Measurements from ENCODE around the gene ZFYVE28.
A peak's percentile ranks its signal among the peaks of the same experiment; 100 is the strongest.

ZFYVE28 gene

DNA sequence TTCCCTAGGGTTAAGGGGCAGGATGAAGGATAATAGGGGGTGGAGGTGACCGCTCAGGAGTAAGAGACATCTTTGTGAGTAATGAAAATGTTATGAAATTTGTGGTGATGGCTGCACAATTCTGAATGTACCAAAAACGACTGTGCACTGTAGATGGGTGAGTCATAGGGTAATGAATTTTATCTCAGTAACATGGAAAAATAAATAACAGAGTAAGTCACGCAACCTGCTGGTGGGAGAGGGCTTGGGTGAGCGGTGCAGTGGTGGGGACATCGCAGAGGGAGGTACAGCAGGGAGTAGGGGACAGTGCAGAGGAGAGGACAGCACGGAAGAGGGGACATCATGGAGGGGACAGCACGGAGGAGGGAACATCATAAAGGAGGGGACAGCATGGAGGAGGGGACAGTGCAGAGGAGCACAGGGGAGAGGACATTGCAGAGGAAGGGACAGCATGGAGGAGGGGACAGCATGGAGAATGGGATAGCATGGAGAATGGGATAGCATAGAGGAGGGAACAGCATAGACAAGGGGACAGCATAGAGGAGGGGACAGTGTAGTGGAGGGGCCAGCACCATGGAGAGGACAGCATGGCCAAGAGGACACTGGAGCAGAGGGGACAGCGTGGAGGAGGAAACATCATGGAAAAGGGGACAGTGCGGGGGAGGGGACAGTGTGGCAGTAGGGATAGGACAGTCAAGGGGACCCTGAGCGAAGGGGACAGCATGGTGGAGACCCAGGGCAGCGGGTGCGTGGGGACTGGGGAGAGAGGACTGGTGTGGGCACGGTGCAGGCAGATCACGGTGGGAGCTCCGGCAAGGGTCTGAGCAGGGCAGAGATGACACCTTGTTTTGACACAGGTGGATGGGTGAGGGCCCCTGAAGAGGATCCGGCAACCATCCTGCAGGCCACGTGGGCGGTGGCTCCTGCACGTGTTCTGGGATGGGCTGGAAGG, 88.1 kb downstream of the ZFYVE28 start:
- DNase-seq: peak in 1 of 2 donors; percentile 13

DNA sequence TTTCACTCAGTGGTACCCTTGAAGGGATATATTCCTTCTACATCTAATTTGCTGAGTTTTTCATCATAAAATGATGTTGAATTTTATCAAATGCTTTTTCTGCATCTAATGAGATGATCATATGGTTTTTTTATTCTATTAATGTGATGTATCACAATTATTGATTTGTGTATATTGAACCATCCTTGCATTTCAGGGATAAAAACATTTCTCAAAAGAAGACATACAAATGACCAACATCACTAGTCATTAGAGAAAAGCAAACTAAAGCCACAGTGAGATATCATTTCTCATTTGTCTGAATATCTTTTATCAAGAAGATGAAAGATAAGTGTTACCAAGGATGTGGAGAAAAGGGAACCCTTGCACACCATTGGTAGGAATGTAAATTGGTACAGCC, 90.9 kb downstream of the ZFYVE28 start:
- no peak for DNase-seq

DNA sequence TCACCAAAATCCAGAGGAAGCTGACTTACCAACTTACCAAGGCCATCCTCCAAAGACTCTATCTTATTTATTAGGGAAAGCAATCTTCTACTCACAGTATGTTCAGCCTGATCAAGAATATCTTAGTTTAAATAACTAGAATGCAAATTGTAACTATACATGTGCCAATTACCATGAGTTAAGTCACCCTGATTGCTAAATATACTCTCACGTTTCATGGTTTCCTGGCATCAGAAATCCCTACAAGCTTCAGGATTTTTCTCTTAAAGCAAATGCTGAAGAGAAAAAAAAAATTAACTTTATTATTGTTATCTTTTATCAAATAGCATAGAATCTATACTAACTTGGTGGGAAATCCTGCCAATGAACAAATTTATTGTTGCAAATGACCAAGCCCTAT, 93.6 kb downstream of the ZFYVE28 start:
- DNase-seq: no peak

DNA sequence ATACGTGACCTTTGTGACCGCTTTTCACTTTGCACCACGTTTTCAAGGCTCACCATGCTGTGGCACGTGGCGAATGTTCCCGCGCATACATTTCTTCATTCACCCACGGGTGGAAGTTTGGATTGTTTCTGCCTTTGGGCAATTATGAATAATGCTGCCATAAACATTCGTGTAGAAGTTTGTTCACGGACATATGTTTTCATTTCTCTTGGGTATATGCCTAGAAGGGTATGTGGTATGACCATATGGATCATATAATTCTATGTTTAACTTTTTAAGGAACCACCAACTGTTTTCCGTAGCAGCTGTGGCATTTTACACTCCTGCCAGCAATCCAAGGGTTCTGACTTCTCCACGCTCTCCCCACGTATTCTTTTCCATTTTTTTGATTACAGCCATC, 95.6 kb downstream of the ZFYVE28 start:
- no peak for DNase-seq

DNA sequence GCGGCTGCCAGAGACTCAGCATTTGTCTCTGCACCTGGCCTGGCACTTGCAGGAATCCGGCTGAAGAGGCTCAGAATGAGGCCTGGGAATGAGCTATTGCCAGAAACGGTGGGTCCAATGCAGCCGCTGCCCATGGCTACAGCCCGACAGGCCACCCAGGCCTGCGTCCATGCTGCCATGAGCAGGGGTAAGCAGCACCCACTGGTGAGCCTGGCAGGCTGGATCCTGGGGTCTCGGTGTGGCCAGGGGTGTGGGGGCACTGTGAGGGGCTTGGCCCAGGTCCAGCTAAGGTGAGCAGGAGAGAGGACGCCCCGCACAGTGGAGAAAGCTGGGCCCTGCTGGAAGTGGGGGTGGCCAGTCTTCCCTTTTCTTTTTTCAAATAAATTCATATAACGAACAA, 96.2 kb downstream of the ZFYVE28 start:
- no peak for DNase-seq

DNA sequence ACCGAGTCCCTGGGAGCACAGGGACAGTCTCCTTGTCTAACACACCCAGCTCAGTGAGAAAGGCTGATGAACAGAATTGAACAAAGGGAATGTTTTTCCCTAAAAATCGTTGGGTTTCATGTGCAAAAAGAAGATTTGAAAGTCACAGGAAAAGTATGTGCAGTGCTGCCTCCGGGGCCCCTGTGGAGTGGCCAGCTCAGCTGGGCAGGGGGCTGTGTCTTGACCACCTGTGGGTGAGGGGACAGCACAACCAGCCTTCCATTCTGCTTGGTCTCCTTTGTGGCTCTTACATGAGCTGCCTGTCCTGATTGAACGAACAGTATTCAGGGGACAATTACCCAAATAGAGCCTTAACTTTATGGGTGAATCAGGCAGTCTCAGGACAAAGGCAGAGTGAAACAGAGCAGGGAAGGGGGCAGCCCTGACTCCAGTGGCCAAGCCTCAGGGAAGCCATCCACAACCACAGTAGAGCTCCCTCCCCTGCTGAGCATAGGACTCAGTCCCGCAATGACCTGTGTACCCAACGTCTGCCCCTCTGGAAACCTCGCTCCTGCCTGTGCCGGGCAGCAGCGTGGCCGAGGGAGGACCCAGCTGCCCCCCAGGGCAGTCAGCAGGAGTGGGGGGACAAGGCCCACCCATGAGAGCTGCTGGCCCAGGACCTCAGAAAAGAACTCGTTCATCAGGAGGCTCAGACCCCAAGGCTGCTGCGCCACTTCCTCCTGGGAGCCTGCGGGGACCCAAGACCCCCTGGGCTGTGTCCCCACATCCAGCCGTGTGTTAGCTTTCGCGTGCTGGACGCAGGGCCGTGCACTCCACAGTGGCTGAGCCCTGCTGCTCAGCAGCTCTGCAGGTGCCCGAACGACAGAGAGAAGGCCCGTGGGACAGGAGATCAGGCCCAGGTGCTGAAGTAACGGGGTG, 96.9 kb downstream of the ZFYVE28 start:
- no peak for DNase-seq

DNA sequence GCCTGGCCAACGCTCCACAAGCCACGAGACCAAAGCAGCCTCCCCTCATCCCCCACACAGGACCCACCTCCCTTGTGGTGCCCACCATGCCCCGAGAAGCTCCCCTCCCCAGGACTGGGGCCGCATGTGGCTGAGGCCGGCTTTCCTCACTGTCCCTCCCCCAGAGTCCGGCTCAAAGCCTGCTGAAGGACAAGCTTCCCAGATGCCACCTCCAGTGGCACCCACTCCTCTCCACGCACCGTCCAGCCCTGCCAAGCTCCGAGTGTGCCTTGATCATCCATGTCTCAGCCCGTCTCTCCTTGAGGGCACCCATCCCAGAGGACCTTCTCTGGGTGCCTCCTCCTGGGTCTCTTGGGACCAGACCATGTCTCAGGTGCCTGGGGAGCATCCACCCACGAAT, 97.7 kb downstream of the ZFYVE28 start:
- DNase-seq: no peak

DNA sequence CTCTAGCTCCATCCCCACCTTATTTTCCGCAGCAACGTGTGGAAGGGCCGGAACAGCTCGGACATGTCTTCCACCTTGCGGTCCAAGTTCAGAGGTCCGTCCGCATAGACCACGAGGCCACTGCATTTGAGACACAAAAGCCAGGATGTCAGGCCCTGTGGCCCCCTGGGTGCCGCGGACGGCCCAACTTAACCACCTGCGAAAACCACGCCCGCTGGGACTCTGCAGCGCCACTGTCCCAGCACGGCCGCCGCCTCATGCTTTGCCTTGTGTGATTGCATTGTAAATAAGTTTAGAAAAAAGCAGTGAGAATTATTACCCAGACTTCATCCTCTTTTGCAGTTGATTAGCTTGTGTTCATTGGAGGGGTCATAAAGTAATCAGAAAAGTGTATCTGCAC, 98.3 kb downstream of the ZFYVE28 start:
- DNase-seq: no peak

DNA sequence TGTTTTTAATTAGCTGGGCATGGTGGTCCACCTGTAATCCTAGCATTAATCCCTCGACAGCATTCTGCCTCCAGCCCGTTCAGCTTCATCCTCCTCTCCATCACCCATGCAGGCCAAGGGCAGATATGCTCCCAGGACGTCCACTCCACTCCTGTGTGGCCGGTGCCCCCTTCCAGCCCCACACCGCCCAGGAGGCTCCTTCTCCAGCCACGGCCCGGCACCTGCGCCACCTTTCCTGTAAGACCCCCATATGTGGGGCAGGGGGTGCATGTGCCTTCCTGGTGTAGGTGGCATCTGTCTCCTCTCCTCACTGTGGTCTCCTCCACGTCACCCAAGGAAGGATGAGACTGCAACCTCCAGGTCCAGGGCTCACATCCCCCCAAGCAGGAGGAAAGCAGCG, 99.6 kb downstream of the ZFYVE28 start:
- DNase-seq: no peak

DNA sequence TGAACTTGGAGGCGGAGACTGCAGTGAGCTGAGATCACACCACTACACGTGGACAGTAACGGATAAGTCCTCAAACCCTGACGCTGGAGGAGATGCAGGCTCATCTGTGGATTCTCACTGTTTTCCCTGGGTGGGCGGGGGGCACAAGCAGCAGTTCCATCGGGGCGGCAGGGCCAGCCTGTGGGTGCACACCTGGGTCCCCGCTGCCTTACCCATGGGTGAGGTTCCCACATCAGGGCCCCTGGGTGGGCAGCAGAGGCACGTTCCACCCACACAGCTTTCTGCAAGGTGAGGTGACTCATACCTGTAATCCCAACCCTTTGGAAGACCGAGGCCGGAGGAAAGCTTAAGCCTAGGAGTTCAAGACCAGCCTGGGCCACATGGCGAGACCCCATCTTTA, 100.0 kb downstream of the ZFYVE28 start:
- DNase-seq: no peak

DNA sequence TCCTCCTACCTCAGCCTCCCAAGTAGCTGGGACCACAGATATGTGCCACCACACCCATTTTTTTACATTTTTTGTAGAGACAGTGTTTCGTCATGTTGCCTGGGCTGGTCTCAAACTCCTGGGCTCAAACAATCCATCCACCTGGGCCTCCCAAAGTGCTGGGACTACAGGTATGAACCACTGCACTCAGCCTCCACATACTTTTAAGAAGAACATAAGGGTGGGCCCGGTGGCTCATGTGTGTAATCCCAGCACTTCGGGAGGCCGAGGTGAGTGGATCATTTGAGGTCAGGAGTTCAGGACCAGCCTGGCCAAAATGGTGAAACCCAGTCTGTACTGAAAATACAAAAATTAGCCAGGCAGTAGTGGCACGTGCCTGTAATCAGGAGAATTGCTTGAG, 105.1 kb downstream of the ZFYVE28 start:
- no peak for DNase-seq

DNA sequence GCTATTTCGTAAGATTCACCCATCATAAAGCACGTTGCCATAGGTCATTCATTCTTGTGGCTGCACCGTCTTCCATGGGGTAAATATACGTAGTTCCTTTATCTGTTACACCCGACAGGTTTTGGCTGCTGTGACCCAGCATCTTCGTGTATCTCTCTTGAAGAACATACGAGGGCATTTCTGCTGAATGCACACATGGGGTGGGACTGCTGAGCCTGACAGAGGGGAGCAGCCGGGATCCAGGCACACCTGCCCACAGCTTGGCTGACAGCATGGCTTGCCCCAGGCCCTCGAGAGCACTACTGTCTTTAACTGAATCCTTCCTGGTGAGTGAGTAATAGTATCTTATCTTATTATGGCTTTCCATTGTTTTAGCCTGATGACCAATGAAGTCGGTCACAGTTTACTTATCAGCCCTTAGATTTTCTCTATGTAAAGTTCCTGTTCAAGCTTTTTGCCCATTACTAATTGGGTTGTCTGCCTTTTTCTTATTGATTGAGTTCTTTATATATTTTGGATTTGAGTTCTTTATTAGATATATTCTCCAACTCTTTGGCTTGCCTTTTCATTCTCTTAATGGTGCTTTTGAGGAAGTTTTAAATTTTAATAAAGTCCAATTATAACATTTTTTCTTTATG, 111.6 kb downstream of the ZFYVE28 start:
- no peak for DNase-seq

DNA sequence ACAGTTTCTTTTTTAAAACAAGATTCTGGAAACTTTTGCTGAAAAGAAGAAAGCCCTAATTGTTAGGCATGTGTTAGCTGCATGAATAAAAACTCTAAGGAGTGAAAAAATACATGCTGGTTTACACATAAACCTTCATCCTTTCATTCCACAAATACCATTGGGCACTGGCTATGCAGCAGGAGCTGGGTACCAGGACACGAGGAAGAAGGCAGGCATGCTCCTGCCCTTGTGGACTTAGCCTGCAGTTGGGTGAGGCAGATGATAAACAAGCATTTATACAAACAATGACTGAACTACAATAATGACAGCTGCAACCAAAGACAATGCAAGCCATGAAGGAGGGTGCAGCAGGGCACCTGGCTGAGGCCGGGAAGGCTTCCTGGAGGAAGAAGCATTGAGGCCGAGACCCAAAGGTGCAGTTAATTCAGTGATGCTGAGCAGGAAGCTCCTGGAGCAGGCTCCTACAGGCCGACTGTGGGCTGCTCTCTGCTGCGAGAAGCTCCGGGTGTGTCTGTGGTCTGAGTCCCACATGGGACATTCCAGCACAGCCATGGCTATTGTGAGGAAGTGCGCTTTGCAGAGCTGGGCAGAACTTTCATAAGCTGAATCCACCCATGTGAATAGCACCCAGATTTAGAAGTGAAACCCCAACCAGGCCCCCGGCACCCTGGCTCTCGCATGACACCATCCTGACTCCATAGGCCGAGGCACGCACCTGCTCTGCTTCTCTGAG, 112.5 kb downstream of the ZFYVE28 start:
- DNase-seq: peak in 1 of 2 donors; percentile 15

DNA sequence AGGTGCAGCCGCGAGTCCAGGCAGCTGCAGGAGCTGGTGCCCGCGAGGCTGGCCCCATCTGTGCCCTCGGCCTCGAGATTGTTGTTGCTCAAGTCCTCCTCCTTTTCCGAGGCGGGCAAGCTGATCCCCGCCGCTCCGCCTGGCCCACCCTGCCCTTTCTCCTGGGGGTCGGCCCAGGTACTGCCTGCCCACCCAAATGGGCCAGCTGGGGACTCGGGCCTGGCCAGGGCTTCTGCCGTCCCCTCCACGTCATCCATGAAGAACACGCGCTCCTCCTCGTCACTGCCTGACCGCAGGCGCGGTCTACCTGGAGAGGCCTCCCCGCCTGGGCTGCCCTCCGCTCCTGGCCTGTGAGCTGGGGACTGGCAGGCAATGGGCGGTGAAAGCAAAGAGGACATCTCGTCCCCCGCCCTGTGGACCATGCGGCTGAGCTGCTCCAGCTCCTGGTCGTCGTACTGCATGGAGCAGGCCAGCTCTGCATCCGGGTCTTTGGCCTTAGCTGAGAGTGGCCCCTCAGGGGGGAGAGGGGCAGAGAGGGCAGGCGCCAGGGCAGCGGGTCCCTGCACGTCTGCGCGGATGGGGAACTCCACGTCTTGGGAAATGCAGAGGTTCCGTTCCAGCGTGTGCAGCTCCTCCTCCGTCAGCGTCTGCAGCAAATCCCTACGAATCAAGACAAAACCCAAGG, 113.4 kb downstream of the ZFYVE28 start:
- no peak for DNase-seq

DNA sequence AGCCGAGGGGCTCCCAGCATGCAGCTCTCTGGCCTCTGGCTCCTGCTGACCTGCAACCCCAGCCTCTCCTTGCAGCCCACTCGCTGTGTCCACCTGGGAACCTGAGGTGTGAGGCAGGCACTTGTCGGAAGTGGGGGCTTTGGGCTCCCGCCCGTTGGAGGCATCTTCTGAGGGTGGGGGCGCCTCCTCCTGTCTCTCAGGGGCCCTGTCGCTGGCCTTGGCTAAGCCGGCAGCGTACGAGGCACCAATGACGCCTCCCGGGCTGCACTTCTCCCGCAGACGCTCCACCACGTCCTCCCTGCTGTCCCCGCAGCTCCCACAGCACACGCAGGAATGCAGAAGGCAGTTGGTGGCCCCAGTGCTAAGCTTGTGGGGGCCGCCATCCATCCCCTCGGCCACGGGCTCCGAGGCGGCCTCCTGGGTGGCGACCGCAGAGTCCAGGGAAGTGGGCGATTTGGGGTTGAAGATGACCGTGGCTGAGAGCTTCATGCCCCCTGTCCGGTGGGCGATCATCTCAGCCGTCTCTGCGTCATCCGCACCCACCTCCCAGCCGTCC, 114.0 kb downstream of the ZFYVE28 start:
- no peak for DNase-seq

DNA sequence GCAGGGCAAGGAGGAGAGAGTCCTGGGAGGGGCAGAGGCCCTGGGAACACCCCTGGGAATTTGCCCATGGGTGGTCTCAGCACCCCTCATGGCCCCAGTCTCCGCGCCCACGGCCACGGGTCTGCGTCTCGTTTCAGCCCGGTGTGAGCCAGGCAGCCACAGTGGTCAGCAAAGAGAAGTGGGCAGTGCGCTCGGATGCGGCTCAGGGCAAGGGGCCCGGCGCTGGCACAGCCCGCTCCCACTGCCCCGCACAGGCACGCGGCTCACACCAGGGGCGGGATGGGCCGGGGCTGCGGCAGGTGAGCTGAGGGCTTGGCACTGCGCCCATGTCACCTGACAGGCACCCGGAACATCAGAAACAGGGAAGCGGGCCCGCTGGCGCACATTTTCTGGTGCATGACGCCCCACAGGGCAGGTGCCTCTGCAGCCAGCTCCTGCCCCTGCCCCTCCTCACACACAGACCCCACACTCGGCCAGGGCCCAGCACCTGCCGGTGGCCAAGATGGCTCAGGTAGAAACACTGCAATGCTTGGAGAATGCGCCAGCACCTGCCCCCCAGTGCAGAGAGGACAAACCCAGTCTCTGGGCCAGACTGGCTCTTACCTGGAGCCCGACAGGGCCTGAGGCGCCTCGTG, 114.6 kb downstream of the ZFYVE28 start:
- DNase-seq: no peak

DNA sequence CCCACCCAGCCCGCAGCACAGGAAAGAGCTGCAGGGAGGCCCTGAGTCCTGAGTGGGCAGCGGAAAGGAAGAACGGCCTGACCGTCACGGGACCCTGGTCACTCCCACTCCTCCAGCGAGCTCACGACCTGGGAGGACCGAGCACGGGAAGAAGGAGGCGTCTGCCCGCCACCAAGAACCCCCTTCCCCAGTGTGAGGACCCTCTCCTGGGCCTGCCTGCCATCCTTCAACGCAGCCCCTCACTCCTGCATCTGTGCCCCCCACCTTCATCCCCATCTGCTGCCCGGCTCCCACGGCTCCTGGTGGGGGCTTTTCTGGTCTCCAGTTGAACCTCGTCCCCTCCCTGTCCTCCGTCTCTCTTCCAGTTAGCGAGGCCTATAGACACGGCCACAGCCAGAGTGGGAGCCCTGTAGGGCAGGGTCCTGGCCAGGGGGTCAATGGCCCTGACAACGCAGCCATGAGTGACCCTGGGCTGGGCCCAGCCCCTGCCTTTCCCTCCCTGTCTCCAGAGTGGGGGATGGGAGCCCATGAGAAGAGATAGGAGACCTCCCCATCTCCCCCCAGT, 115.2 kb downstream of the ZFYVE28 start:
- DNase-seq: no peak

DNA sequence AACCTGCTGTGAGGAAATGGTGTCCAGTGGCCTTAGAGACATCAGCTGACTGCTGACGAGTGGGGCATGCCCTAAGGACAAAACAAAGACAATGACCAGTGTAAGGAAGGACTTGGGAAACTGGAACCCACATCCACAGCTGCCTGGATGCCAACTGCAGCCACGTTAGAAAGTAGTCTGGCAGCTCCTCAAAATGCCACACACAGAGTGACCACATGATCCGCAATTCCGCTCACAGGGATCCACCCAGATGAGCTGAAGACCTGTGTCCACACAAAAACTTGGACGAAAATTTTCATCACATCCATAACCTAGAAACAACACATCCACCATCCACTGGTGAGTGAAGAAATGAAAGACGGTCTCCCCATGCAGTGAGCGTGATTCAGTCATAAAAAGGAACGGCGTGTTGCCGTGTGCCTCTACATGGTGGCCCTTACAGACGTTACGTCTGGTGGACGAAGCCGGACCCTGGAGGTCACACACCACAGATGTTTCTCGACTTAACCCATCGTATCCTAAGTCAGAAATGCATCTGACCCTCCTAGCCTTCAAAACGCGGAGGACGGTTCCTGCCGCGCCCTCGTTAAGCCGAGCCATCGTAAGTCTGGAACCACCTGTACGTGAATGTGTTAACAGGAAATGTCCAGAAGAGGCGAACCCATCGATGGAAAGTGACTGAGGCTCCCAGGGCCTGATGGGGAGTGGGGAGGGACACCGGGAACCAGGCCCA, 115.9 kb downstream of the ZFYVE28 start:
- no peak for DNase-seq

DNA sequence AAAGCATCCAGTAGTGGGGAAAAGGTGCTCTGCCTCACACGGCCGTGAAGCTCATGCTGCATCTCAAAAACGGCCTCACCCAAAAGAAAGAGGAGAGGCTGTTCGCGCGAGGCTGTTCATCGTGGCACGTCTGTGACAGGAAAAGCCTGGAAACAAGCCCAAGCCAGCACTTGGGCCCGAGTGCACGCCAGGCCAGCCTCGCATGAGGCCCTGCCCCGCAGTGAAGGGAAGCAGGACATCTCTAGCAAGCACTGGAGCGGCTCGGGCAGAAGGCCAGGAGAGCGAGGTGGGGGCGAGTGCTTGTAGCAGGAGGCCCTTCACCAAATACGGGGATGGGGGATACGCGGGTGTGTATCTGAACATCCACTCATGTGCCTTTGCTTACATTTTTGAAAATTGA, 116.6 kb downstream of the ZFYVE28 start:
- no peak for DNase-seq

DNA sequence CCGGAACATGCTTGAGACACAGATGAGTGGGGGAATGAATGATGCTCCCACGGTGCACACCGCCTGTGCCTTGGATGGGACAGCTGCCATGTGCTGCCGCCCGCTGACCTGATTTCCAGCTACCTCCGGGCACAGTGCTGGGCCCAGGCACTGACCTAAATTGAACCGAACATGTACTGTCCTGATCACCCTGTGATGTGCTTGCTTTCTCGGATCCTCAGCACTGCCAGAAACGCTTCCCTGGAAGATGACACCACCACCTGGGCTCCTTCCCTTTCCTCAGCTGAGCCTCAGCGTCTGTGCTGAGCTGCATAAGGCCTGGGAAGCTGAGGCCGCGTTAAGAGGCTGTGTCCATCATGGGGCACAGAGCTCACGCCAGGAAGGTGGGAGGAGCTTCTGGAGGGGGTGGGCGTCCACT, 117.2 kb downstream of the ZFYVE28 start:
- no peak for DNase-seq
